ENCODE measurements around the gene B4GALNT2.

- TF ChIP-seq CTCF (IDR thresholded peaks at IDR 0.05) (no peak), POLR2A (IDR thresholded peaks at IDR 0.05) (no peak)
Observed at GRCh38 chr17:49085565-49086315, 46.8 kb upstream of the B4GALNT2 start.
